ENCODE data around the gene CGB7.
"Not testable (repeated sequence)": the region's sequence is repeated elsewhere in the genome, so short reads cannot be mapped to it uniquely, and the experiment has no call there.

- not testable (repeated sequence) for TF ChIP-seq CTCF (conservative IDR thresholded peaks at IDR 0.05 in 1 of 2, IDR thresholded peaks at IDR 0.05 in 1 of 2; ENCODE audit: extremely low read depth in 1 of 2, insufficient read depth in 1 of 2, low read depth in 1 of 2, low read length in 2 of 2); EZH2 (IDR thresholded peaks at IDR 0.05; ENCODE audit: borderline replicate concordance, low read length)
Observed at GRCh38 chr19:49029749-49030148, 27.8 kb downstream of the CGB7 start.

Data from mammary epithelial cell (primary cell).